SKM-1 treated with dmso at 0.1 percent for 144 hours (cell line): ENCODE data around the gene ASTN2.

ENCODE experiments used
- DNase-seq: peaks from one replicate; lab custom pipeline; 2025; ENCODE audit not compliant: unreplicated experiment; lab: John Stamatoyannopoulos, UW

Gene ASTN2

GRCh38 chr9:116409638-116410037 lies 1005.2 kb downstream of the ASTN2 start:
- DNase-seq = no peak

- DNase-seq = no peak
Observed at GRCh38 chr9:116409129-116409528, 1005.7 kb downstream of the ASTN2 start.

GRCh38 chr9:116406469-116406868 lies 1008.4 kb downstream of the ASTN2 start:
- no peak for DNase-seq

- no peak for DNase-seq
Observed at GRCh38 chr9:116405321-116405720, 1009.5 kb downstream of the ASTN2 start.

- no peak for DNase-seq
Observed at GRCh38 chr9:116404228-116404627, 1010.6 kb downstream of the ASTN2 start.

GRCh38 chr9:116403171-116403570 lies 1011.7 kb downstream of the ASTN2 start:
- no peak for DNase-seq

GRCh38 chr9:116395699-116396037 lies 1019.2 kb downstream of the ASTN2 start:
- no peak for DNase-seq

GRCh38 chr9:116394894-116395698 lies 1019.8 kb downstream of the ASTN2 start:
- DNase-seq = no peak

- no peak for DNase-seq
Observed at GRCh38 chr9:116394070-116394469, 1020.8 kb downstream of the ASTN2 start.

- no peak for DNase-seq
Observed at GRCh38 chr9:116393198-116393597, 1021.7 kb downstream of the ASTN2 start.

GRCh38 chr9:116391306-116391900 lies 1023.5 kb downstream of the ASTN2 start:
- no peak for DNase-seq

- DNase-seq = no peak
Observed at GRCh38 chr9:116390303-116391228, 1024.3 kb downstream of the ASTN2 start.

- no peak for DNase-seq
Observed at GRCh38 chr9:116389541-116390302, 1025.1 kb downstream of the ASTN2 start.

- DNase-seq = no peak
Observed at GRCh38 chr9:116387934-116388698, 1026.7 kb downstream of the ASTN2 start.

- no peak for DNase-seq
Observed at GRCh38 chr9:116383936-116384335, 1030.9 kb downstream of the ASTN2 start.

GRCh38 chr9:116383133-116383532 lies 1031.7 kb downstream of the ASTN2 start:
- DNase-seq = no peak

- no peak for DNase-seq
Observed at GRCh38 chr9:116382053-116382452, 1032.8 kb downstream of the ASTN2 start.

GRCh38 chr9:116381350-116381749 lies 1033.5 kb downstream of the ASTN2 start:
- DNase-seq = no peak

GRCh38 chr9:116380496-116380995 lies 1034.3 kb downstream of the ASTN2 start:
- DNase-seq = no peak

GRCh38 chr9:116379821-116380220 lies 1035.0 kb downstream of the ASTN2 start:
- no peak for DNase-seq
